NCI-H446 (cell line): ENCODE data around the gene SLC25A21.
"Not testable (repeated sequence)": the region's sequence is repeated elsewhere in the genome, so short reads cannot be mapped to it uniquely, and the experiment has no call there.

Experiments
- DNase-seq, 2 experiments: peaks; one replicate each; lab custom pipeline; 2025; lab: John Stamatoyannopoulos, UW

SLC25A21 gene

DNA sequence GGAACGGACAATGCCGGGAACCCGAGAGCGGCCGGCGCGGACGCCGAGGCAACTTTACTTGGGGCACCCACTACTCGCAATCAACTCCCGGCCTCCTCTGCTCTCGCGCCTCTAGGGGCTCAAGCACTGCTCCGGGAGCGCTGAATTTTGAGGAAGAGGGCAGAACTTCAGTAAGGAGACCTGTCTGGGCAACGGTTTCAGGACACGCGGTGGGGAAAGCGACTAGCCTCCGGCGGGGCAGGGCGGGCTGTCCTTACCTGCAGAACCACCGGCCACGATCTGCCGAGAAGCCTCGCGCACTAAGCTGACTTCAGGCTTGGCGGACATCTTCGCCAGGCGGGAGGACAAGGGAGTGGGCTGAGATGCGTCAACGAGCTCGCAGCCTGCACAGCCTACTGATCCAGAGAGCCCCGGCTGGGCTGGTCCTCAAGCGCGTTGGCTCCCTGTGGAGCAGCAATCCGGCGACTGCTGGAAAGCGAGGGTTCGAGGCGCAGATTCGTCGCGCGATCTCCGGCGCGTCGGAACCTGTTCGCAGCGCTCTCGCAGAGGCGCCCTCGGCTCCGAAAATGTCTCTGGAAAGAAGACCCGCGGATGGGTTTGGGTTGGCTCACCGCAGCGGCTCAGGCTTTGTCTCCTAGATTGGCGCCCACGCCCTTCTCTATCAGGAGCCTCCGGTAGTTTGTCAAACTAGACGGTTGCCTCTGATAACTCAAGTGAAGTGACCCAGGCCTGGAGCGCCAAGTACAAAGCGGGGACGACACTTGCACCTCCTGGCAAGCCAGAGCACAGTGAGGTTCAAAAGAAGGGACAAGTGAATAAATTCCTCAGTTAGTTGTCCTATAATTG lies at the start of gene SLC25A21:
SLC25A21 (minus strand) TSS at position 583 of the 846 bp plus-strand sequence.
- peak; percentile 77 to 87 for DNase-seq

DNA sequence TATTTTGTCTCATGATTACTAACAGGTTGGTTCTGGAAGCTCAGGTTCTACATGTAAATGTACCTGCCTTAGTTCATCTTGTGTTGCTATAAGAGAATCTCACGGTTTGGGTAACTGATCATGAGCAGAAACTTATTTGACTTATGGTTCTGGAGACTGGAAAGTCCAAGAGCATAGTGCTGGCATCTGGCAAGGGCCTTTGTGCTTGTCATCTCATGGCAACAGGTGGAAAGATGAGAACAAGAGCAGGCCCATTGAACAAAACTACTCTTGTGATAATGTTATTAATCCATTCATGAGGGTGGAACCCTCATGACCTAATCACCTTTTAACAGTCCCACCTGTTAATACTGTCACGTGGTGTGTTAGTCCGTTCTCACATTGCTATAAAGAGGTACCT lies 48.7 kb upstream of the SLC25A21 start:
- DNase-seq: no peak

DNA sequence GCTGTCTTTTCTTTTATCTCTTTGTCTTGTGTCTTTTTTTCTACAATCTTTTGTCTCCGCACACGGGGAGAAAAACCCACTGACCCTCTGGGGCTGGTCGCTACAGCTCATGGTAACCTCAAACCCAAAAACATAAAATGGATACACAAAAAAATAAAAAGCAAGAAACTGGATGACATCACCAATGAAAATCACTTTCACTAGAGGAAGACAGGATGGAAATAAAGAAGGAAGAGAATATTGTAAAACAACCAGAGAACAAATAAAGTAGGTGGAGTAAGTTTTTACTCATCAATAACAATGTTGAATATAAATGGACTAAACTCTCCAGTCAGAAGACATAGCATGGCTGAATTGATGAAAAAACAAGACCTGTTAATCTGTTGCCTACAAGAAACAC lies 42.9 kb upstream of the SLC25A21 start:
- no peak for DNase-seq

DNA sequence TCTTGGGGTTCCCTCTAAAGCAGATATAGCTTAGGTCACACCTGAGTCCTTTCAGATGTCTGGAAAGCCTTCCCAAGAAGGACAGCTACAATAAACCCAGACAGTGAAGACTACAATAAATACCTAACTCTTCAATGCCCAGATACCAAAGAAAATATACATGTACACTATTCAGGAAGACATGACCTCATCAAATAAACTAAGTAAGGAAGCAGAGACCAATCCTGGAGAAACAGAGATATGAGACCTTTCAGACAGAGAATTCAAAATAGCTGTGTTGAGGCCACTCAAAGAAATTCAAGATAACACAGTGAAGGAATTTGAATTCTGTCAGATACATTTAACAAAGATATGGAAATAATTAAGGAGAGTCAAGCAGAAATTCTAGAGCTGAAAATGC lies 40.6 kb upstream of the SLC25A21 start:
- DNase-seq: no peak

DNA sequence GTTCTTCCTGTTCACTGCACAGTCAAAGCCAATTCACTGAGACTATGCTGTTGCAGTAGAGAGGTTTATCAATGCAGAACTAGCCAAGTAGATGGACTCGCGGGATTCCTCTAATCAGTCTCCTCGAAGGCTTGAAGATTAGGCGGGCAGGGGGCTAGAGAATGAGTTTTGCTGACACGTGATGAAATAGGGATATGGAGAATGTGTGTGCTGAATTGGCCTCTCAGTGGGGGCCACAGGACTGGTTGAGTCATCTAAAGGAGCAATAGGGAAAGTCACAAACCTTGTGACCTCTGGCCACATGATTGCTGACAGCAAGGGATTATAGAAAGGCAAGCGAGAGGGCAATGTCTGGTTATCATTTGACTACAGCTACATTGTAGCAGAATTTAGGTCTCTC lies 38.0 kb upstream of the SLC25A21 start:
- no peak for DNase-seq

DNA sequence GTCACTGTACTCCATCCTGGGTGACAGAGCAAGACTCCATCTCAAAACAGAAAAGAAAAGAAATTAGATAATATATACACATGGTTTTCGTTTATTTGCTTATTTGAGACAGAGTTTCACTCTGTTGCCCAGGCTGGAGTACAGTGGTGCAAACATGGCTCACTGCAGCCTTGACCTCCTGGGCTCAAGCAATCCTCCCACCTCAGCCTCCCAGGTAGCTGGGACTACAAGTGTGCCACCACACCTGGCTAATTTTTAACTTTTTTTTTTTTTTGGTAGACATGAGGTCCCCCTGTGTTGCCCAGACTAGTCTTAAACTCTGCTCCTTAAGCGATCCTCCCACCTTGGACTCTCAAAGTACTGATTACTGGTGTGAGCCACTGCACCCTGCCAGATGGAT lies 37.2 kb upstream of the SLC25A21 start:
- DNase-seq: not testable (repeated sequence)

DNA sequence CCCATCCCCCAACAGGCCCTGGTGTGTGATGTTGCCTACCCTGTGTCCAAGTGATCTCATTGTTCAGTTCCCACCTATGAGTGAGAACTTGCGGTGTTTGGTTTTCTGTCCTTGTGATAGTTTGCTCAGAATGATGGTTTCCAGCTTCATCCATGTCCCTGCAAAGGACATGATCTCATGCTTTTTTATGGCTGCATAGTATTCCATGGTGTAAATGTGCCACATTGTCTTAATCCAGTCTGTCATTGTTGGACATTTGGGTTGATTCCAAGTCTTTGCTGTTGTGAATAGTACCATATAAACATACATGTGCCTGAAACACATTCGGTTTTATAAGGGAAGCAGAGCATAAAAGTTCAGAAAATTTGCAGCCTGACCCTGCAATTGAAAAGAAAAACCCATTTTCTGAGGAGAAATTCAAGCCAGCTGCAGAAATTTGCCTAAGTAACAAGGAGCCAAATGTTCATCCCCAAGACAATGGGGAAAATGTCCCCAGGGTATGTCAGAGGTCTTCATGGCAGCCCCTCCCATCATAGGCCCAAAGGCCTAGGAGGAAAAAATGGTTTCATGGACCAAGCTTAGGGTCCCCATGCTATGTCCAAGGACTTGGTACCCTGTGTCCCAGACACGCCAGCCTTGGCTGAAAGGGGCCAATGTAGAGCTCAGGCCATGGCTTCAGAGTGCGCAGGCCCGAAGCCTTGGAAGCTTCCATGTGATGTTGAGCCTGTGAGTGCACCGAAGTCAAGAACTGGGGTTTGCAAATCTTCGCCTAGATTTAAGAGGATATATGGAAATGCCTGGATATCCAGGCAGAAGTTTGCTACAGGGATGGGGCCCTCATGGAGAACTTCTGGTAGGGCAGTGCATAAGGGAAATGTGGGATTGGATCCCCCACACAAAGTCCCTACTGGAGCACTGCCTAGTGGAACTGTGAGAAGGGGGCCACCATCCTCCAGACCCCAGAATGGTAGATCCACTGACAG lies 33.5 kb upstream of the SLC25A21 start:
- DNase-seq: not testable (repeated sequence)

DNA sequence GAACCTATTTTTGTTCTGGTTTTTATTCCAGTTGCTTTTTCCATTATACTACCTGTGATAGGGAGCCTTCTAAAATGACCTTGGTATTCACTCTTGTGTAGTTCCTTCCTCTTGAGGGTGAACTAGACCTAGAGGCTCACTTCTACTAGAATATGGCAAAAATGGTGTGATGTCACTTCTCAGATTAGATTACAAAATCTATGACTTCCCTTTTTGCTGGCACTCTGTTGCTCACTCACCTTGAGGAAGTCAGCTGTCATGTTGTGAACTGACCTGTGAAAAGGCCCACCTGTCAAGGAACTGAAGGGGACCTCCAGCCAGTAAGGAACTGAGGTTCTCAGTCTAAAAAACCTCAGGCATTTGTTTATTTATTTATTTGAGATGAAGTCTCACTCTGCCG lies 31.0 kb upstream of the SLC25A21 start:
- no peak for DNase-seq

DNA sequence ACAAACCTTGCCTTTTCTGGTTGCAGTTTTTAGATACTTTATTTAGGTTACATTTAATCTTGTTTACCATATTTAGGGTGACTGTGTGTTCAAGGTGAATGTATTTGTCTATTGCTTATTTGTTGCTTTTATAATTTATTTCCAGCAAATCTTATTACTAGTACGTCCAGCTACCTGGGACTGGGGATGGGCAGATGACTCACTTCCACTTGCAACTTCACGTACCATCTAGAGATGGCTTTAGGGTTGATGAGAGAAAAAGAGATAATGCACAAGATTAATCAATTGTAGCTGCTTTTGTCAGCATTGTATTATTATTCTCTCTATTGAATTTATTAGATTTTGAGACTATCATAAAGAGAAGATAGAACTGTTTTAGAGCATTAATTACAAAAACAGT lies 30.4 kb upstream of the SLC25A21 start:
- DNase-seq: no peak

DNA sequence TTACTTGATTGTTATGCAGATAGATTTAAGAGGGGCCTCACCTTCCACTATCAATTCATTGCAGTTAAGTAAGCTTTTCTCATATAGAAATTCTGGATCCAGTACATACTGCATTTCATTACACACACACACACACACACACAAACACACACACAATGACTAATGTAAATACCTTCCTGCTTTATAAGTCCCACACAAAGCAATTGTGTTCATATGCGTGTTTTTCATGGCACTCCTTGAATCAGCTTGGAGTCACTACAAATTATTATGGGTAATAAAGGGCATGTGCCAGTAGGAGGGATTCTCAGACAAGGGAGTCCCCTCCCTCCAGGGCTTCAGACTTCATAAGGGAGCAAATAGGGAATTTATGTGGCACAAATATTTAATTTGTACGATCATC lies 29.9 kb upstream of the SLC25A21 start:
- no peak for DNase-seq

DNA sequence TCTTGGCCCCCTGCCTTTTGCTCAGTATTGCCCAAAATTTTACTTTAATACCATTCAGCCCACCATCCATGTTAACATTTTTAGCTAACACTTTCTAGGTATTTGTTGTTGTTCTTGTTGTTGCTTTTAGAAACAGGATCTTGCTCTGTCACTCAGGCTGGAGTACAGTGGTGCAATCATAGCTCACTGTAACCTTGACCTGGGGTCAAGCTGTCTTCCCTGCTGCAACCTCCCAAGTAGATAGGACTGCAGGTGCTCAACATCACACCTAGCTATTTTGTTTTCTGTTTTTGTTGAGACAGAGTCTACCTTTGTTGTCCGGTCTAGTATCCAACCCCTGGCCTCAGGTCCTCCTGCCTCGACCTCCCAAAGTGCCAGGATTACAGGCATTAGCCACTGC lies 29.3 kb upstream of the SLC25A21 start:
- no peak for DNase-seq

DNA sequence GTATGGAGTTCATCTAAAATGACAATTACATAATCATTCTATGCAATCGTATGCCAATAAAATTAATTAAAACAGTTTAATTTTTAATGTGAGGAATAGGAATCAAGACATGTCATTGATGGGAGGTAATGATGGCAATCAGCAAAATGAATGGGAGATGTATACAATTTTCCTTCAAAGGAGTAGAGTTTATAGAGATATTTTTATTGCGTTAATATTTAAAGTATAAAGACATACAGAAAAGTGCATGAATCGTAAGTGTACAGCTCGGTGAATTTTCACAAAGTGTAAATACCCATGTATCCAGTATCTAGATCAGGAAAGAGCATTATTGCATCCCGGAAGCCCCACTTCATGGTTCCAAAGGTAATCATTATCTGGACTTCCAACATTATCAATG lies 26.5 kb upstream of the SLC25A21 start:
- no peak for DNase-seq

DNA sequence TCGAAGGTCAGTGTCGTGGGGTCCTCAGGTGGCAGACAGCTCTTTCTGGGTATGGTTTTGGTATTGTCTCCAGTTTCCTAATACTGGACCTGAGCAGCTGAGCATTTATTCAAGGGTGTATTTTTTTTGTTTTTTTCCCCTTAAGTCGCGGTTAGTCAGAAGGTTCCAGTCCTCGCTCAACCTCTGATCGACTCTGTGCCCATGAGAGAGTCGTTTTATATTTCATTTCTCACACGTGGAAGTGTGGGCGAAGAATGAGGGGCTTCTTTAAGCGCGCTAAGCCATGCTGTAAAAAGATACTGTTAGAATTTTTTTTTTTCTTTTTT lies 25.8 kb upstream of the SLC25A21 start:
- no peak for DNase-seq

DNA sequence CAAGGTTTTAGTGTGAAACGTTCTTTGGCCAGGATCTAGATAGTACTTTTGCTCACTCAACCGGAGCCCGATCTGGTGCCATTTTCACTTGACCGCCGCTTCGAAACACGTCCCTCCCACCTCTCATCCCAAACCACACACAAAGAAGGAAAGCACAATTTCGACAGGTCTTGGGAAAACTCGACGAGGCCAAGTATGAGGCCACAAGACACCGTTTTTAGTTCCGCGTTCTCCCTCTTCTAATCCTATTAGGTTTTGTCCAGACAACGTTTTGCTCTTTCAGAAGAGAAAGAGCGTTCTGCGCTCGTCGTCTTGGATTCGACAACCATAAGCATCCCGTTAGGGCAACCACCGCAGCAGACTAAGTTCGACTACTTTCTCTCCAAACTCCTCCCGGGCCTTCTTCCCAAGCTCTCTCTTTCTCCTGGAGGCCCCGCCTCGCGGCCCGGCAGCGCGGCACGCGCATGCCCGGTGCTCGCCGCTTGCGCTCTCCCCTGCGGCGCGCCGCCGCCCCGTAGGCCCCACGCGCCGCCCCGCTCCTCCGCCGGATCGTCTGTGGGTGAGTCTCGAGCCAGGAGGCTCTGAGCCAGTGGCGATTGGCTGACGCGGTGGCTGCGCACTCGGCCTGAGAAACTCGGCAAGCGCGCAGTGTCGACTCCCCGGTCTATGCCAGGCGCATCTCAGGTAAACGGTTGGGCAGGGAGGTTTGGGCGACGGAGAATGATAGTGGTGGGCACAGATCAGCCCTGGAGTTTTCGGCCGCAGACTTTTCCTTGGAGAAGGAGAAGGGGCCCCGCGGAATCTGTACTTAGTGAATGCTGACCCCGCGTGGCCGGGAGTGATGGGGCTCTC lies 25.2 kb upstream of the SLC25A21 start, which contains the start of gene MIPOL1:
MIPOL1 (plus strand) TSS at position 517 of the 852 bp plus-strand sequence. CDS start 49,952 bp downstream, outside the sequence.
- DNase-seq: peak; percentile 80 to 95

DNA sequence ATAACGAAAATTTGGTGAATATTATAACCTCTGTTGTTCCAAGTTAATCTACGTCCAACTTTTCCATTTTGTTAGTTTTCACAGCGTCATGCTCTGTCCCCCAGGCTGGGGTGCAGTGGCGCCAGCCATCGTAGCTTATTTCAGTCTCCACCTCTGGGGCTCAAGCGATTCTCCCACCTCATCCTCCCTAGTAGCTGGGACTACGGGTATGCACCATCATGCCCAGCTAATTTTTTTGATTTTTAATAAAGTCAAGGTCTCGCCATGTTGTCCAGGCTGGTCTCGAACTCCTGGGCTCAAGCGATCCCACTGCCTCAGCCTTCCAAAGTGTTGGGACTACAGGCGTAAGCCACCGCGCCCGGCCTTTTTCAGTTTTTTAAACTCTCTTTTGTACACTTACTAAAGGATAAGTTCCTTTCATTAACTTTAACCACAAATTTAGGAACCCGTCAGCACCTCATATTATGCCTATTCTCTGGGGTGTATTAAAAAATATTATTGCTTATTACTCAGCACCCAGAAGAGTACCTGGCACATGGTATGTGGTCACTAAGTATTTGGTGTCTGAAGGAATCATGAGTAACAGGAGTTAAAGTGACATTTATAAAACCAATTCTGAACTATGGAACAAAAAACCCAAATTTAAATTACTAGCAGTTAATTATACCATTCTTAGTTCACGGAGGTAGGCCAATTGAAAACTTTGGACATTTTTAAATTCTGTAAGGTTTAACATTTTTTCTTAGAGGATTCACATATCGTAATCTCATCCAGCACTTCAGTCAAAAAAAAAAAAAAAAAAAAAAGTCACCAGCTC lies 24.4 kb upstream of the SLC25A21 start:
- no peak for DNase-seq

DNA sequence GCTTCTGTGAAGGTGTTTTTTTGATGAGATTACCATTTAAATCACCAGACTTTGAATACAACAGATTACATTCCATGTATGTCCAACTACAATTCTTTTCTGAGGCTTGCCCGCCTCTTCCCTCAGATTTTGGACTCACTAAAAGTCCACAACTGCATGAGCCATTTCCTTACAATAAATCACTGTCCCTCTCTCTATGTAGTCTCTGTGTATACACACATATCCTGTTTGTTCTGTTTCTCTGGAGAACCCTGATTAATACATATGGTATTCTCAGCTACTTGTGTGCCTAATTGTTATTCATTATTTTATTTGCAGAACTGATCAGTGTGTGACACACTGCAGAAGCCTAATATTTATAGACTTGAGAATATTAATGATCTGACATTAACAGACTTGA lies 22.9 kb upstream of the SLC25A21 start:
- no peak for DNase-seq

DNA sequence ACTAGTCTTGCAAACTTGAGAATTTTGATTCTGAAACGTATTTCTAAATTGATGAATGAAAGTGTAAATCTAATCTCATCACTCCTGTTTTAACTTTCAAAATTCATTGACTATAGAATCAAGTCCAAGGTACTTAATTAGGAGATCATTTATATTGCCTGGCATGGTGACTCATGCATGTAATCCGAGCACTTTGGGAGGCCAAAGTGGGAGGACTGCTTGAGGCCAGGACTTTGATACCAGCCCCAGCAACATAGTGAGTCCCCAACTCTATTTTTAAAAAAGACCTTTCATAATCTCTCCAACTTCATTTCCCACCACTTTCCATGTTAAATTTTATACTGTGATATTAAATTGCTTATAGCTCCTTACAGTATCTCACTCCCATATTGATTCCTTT lies 22.3 kb upstream of the SLC25A21 start:
- no peak for DNase-seq

DNA sequence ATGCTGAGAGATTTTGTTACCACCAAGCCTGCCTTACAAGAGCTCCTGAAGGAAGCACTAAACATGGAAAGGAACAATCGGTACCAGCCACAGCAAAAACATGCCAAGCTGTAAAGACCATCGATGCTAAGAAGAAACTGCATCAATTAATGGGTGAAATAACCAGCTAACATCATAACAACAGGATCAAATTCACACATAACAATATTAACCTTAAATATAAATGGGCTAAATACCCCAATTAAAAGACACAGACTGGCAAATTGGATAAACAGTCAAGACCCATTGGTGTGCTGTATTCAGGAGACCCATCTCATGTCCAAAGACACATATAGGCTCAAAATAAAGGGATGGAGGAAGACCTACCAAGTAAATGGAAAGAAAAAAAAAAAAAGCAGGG lies 17.3 kb upstream of the SLC25A21 start:
- DNase-seq: not testable (repeated sequence)

DNA sequence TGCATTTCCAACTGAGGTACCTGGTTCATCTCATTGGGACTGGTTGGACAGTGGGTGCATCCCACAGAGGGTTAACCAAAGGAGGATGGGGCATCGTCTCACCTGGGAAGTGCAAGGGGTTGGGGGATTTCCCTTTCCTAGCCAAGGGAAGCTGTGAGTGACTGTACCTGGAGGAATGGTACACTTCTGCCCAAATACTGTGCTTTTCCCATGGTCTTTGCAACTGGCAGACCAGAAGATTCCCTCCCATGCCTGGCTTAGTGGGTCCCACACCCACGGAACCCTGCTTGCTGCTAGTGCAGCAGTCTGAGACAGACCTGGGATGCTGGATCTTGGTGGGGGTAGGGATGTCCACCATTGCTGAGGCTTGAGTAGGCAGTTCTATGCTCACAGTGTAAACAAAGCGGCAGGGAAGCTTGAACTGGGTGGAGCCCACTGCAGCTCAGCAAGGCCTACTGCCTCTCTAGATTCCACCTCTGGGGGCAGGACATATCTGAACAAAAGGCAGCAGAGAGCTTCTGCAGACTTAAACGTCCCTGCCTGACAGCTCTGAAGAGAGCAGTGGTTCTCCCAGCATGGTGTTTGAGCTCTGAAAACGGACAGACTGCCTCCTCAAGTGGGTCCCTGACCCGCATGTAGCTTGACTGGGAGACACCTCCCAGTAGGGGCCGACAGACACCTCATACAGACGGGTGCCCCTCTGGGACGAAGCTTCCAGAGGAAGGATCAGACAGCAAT lies 15.6 kb upstream of the SLC25A21 start:
- DNase-seq: not testable (repeated sequence)

DNA sequence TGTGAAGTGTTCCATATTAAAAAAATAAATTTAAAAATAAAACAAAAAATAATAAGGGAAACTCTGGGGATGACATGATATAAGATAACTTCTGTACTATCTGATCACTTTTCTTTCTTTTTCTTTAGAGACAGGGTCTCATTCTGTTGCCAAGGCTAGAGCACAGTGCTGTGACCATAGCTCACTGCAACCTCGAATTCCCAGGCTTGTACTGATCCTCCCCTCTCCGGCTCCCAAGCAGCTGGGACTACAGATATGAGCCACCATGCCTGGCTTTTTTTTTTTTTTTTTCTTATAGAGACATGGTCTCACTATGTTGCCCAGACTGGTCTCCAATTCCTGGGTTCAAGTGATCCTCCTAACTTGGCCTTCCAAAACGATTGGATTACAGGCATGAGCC lies 14.9 kb upstream of the SLC25A21 start:
- no peak for DNase-seq
